PC-3 (cell line): ENCODE measurements around the gene FAM135A.

ENCODE experiments used
- EZH2 ChIP-seq: fragments of 300-600 bp; sonication (generic); IDR thresholded peaks from one replicate; pipeline ENCODE4 v1.6.1; 2017; ENCODE audit warnings: antibody characterized with exemption, mild to moderate bottlenecking, low read length; ENCODE audit not compliant: unreplicated experiment
- EZH2phosphoT487 ChIP-seq: fragments of 300-600 bp; sonication (generic); IDR thresholded peaks from 2 replicates; pipeline ENCODE4 v1.6.1; 2018; ENCODE audit warnings: mild to moderate bottlenecking, antibody characterized with exemption, low read length, borderline replicate concordance
- TF ChIP-seq, protein P1 (sequence below): fragments of 300-600 bp; sonication (generic); conservative IDR thresholded peaks from 2 replicates; pipeline ENCODE4 v1.5.1; 2017; ENCODE audit warnings: antibody characterized with exemption, low read depth, mild to moderate bottlenecking, low read length

GRCh38 chr6:70404658-70405057 lies 8.7 kb upstream of the FAM135A start:
- TF ChIP-seq, protein P1, sequence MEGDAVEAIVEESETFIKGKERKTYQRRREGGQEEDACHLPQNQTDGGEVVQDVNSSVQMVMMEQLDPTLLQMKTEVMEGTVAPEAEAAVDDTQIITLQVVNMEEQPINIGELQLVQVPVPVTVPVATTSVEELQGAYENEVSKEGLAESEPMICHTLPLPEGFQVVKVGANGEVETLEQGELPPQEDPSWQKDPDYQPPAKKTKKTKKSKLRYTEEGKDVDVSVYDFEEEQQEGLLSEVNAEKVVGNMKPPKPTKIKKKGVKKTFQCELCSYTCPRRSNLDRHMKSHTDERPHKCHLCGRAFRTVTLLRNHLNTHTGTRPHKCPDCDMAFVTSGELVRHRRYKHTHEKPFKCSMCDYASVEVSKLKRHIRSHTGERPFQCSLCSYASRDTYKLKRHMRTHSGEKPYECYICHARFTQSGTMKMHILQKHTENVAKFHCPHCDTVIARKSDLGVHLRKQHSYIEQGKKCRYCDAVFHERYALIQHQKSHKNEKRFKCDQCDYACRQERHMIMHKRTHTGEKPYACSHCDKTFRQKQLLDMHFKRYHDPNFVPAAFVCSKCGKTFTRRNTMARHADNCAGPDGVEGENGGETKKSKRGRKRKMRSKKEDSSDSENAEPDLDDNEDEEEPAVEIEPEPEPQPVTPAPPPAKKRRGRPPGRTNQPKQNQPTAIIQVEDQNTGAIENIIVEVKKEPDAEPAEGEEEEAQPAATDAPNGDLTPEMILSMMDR = no peak
- no peak for TF ChIP-seq EZH2phosphoT487
- no peak for TF ChIP-seq EZH2
